HG03342 (cell line): ENCODE results near the gene ZIK1.
A peak's percentile ranks its signal among the peaks of the same experiment; 100 is the strongest.

Experiments
- ATAC-seq: cut with Tn5 transposase; IDR thresholded peaks from one replicate; pipeline ENCODE4 v1.9.1; 2021; ENCODE audit warnings: mild to moderate bottlenecking, moderate library complexity; ENCODE audit not compliant: unreplicated experiment

ZIK1 gene

GRCh38 chr19:57583521-57584416, at the start of gene ZIK1:
TSS of gene ZIK1 (plus strand) at chr19:57584145. CDS start at chr19:57584357, 212 bp downstream.
- peak; percentile 86 for ATAC-seq

- no peak for ATAC-seq
These were observed 45.9 kb upstream of the ZIK1 start for GRCh38 chr19:57537953-57538547.

- no peak for ATAC-seq
These were observed 37.4 kb upstream of the ZIK1 start for GRCh38 chr19:57546513-57546912.

GRCh38 chr19:57552432-57552831, 31.5 kb upstream of the ZIK1 start:
- ATAC-seq = no peak

- no peak for ATAC-seq
These were observed 26.3 kb upstream of the ZIK1 start for GRCh38 chr19:57557659-57558058.

GRCh38 chr19:57558525-57558924, 25.4 kb upstream of the ZIK1 start:
- ATAC-seq = no peak

GRCh38 chr19:57559008-57559403, 24.9 kb upstream of the ZIK1 start:
- peak; percentile 20 for ATAC-seq

- ATAC-seq = peak; percentile 94
These were observed 24.4 kb upstream of the ZIK1 start, which contains the start of gene ZNF550 for GRCh38 chr19:57559404-57560025. TSS of gene ZNF550 (minus strand) at chr19:57559863. CDS start at chr19:57559682, 181 bp downstream.

- ATAC-seq = no peak
These were observed 23.9 kb upstream of the ZIK1 start for GRCh38 chr19:57560049-57560491.

GRCh38 chr19:57563547-57563946, 20.4 kb upstream of the ZIK1 start:
- ATAC-seq = no peak

- ATAC-seq = no peak
These were observed 17.3 kb upstream of the ZIK1 start for GRCh38 chr19:57566396-57567265.

GRCh38 chr19:57570707-57571106, 13.2 kb upstream of the ZIK1 start:
- ATAC-seq = no peak

GRCh38 chr19:57572415-57572947, 11.5 kb upstream of the ZIK1 start:
- ATAC-seq = no peak

GRCh38 chr19:57576661-57577060, 7.3 kb upstream of the ZIK1 start:
- no peak for ATAC-seq

GRCh38 chr19:57578487-57579205, 5.3 kb upstream of the ZIK1 start, which contains the start of gene ZNF416:
TSS of gene ZNF416 (minus strand) at chr19:57578911. CDS start at chr19:57578704, 207 bp downstream.
- peak; percentile 89 for ATAC-seq

GRCh38 chr19:57583104-57583520, 833 bp upstream of the ZIK1 start:
- no peak for ATAC-seq

- ATAC-seq = no peak
These were observed 3.6 kb downstream of the ZIK1 start for GRCh38 chr19:57587529-57587928.

- peak; percentile 24 for ATAC-seq
These were observed 15.4 kb downstream of the ZIK1 start for GRCh38 chr19:57599377-57599760.

- ATAC-seq = peak; percentile 91
These were observed 15.9 kb downstream of the ZIK1 start, which contains the start of gene ZNF530 for GRCh38 chr19:57599761-57600383. TSS of gene ZNF530 (plus strand) at chr19:57599885. CDS start at chr19:57604346, 4,461 bp downstream.
